ENCODE data around the gene CYP2B6.
"Not testable (repeated sequence)": the region's sequence is repeated elsewhere in the genome, so short reads cannot be mapped to it uniquely, and the experiment has no call there.

The CYP2B6 gene

DNA sequence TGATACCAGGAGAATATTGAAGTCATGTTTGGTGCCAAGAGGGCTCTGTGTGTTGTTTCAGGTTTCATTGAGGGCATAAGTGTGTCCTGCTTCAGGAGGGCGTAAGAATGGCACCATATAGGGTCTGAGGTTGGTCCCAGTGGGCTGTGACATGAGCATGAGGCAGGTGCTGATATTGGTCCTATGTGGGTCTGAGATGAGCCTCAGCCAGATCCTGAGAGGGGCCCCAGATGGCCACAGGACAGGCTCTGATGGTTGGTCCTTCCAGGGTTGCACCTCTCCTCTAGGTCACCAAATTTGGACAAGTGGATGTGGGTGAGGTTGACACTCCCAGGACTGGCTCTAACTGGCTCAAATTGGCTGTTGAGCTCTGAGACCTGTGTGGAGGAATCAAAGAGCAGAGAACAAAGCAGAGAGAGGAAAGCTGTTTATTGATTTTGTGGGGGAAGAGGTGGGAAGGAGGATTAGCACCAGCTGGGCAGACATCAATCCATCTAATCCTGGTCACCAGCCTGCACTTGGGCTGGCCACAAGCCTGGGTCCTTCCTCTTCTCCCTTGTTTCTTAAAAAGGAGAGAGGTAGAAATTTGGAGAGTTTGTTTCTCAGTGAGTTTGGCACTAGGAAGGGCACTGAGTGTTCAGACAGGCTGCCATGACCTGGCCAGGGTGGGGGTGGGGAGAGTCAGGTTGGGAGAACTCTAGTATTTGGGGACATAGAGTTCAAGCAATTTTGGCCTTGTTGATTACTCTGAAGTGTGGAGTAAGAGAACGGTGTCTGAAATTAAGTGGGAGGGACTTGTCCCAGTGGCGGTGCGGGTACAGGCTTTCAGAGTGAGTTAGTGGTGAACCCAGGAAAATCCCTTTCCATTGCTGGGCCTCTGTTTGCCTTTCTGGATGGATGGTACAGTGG, 38.7 kb downstream of the CYP2B6 start:
- Histone ChIP-seq H3K27me3 (ENCODE audit: low read depth) (no peaks in the 10 kb centered on the region), H3K4me1 (no peaks in the 10 kb centered on the region), H3K9me3 (no peaks in the 10 kb centered on the region), H3K4me3 (no peak overlapping the region), H3K36me3 (replicated peaks) (no peaks in the 10 kb centered on the region)
- in situ Hi-C loops (cut with MboI; ENCODE audit: low sequenced_read_pairs): no loop called here
- no peak for DNase-seq (ENCODE audit: low spot score in 2 of 2)

DNA sequence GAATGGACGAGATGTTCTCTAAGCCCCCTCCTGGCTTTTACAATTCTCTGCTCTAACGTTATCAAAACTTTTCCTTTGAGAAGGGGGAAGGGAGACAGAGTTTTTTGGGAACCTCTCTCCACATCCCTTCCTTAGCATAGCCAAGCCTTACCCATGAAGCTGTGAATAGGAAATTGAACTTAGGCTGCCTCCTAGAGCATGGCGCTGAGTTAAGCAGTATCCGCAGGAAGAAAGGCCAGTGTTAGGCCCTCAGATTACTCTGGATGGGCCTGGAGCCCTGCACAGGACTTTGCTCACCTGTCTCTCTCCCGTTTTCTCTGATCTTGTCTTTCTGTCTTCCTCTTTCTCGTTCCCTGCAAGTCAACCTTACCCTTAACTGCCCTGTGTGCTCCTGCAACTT, 39.6 kb downstream of the CYP2B6 start:
- no peaks in the 10 kb centered on the region for H3K27me3 ChIP-seq (ENCODE audit: low read depth)
- no peaks in the 10 kb centered on the region for H3K36me3 ChIP-seq (replicated peaks)
- in situ Hi-C loops (cut with MboI; ENCODE audit: low sequenced_read_pairs): no loop called here
- H3K4me3 ChIP-seq: no peak overlapping the region
- DNase-seq (ENCODE audit: low spot score in 2 of 2): no peak
- H3K4me1 ChIP-seq: no peaks in the 10 kb centered on the region
- no peaks in the 10 kb centered on the region for H3K9me3 ChIP-seq

DNA sequence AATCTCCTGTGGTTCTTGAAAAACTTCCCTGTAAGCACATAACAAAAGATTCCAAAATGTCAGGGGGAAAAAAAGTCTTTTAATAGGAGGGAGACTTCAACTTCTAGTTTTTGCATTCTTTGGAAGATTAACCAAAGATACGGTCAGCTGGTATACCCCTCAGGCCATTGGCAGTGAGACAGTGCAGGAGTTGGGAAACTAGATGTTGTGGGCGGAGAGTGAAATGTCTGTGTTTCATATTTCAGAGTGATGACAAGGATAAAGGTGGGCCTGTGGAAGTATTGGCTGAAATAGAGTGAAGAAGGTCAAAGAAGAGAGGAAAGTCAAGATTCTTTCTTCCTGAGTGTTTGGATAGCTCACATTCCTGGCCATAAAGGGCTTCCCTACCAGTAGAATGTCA, 40.8 kb downstream of the CYP2B6 start:
- in situ Hi-C loops (cut with MboI; ENCODE audit: low sequenced_read_pairs): no loop called here
- Histone ChIP-seq H3K36me3 (replicated peaks) (no peaks in the 10 kb centered on the region), H3K27me3 (ENCODE audit: low read depth) (no peaks in the 10 kb centered on the region), H3K4me1 (no peaks in the 10 kb centered on the region), H3K4me3 (no peak overlapping the region), H3K9me3 (no peaks in the 10 kb centered on the region)
- peak; percentile 46 to 68 for DNase-seq (ENCODE audit: low spot score in 2 of 2)

DNA sequence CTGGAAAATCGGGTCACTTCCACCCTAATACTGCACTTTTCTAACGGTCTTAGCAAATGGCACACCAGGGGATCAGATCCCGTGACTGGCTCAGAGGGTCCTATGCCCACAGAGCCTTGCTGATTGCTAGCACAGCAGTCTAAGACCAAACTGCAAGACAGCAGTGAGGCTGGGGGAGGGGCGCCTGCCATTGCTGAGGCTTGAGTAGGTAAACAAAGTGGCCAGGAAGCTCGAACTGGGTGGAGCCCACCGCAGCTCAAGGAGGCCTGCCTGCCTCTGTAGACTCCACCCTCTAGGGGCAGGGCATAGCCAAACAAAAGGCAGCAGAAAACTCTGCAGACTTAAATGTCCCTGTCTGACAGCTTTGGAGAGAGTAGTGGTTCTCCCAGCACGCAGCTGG, 42.2 kb downstream of the CYP2B6 start:
- H3K4me1 ChIP-seq; H3K4me3 ChIP-seq; H3K36me3 ChIP-seq (replicated peaks); in situ Hi-C loops (cut with MboI; ENCODE audit: low sequenced_read_pairs); H3K27me3 ChIP-seq (ENCODE audit: low read depth); H3K9me3 ChIP-seq: not testable (repeated sequence)
- peak in 1 of 2 experiments; percentile 10 for DNase-seq (ENCODE audit: low spot score in 2 of 2)

DNA sequence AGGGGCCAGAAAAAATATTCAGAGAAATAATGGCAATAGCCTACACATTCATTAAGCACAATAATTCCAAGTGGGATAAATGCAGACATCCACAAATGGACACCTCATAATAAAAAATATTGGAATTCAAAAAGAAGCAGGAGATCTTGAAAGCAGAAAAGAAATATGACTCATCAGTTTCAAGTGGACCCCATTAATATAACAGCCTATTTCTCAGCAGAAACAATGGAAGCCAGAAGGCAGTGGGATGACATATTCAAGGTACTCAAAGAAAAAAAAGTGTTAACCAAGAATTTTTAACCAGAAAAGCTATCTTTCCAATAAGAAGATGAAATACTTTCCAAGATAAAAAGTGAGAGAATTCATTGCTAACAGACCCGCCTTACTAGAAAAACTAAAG, 48.7 kb downstream of the CYP2B6 start:
- H3K9me3 ChIP-seq: no peaks in the 10 kb centered on the region
- no peaks in the 10 kb centered on the region for H3K36me3 ChIP-seq (replicated peaks)
- H3K4me3 ChIP-seq: no peak overlapping the region
- H3K27me3 ChIP-seq (ENCODE audit: low read depth): 0 out of 2 replicates have a peak, but pooled peaks cover 3% of the 10 kb centered on the region
- in situ Hi-C loops (cut with MboI; ENCODE audit: low sequenced_read_pairs): no loop called here
- no peaks in the 10 kb centered on the region for H3K4me1 ChIP-seq
- DNase-seq (ENCODE audit: low spot score in 2 of 2): no peak

DNA sequence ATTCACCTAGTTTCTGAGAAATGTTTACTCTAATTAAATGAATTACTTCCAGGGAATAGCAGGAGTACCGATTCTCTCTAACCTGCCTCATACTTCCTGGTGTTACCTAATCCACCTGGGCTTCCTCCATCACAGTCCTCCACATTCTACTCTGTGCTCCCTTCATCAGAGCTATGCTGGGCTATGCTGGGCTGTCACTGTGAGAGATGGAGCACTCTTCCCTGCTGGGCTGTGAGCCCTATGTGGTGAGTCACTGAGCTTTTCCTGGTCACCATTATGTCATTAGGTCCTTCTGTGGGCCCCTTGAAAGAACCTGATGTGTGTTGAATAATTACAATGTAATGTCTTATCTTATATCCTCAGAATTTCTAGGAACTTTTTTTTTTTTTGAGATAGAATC, 54.0 kb downstream of the CYP2B6 start:
- H3K9me3 ChIP-seq; H3K4me1 ChIP-seq; in situ Hi-C loops (cut with MboI; ENCODE audit: low sequenced_read_pairs); H3K36me3 ChIP-seq (replicated peaks); DNase-seq (ENCODE audit: low spot score in 2 of 2); H3K4me3 ChIP-seq; H3K27me3 ChIP-seq (ENCODE audit: low read depth): not testable (repeated sequence)

DNA sequence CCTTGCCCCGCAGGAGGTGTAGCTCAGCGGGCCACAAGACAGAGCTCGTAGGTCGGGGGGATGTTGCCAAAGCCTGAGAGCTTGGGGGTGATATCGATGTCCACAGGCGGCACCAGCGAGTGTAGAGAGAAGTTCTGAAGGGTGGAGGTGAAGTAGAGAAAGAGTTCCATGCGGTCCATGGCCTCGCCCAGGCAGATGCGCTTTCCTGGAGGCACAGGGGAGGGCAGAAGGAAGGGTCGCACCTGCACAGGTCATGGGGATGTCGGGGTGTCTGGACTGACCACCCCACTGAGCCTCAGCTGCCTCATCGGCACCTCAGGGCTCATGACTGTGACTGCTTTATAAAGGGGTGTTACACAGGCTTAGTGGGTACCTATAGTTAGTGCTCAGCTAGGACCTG, 59.3 kb downstream of the CYP2B6 start:
- H3K9me3 ChIP-seq: no peaks in the 10 kb centered on the region
- no peak for DNase-seq (ENCODE audit: low spot score in 2 of 2)
- H3K4me1 ChIP-seq: no peaks in the 10 kb centered on the region
- H3K27me3 ChIP-seq (ENCODE audit: low read depth): 0 out of 2 replicates have a peak, but pooled peaks cover 3% of the 10 kb centered on the region
- in situ Hi-C loops (cut with MboI; ENCODE audit: low sequenced_read_pairs): no loop called here
- no peaks in the 10 kb centered on the region for H3K36me3 ChIP-seq (replicated peaks)
- H3K4me3 ChIP-seq: no peak overlapping the region

DNA sequence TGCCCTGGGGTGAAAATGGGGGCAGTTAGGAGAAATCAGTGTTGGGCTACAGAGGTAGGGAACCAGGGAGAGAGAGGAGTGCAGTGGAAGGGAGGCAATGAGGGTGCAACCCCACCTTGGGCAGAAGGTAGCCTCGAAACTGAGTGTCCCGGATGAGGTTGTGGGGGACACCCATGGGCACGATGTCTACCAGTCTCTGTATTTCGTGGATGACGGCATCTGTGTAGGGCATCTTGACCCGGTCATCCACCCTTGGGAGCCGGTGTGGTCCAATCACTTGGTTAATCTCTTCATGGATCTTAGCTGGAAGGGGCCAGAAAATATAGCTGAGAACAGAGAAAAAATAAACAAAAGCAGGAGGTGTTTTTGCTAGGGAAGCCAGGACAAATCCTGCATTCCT, 61.1 kb downstream of the CYP2B6 start:
- in situ Hi-C loops (cut with MboI; ENCODE audit: low sequenced_read_pairs); H3K27me3 ChIP-seq (ENCODE audit: low read depth); H3K36me3 ChIP-seq (replicated peaks); H3K4me1 ChIP-seq; DNase-seq (ENCODE audit: low spot score in 2 of 2); H3K9me3 ChIP-seq; H3K4me3 ChIP-seq: not testable (repeated sequence)

DNA sequence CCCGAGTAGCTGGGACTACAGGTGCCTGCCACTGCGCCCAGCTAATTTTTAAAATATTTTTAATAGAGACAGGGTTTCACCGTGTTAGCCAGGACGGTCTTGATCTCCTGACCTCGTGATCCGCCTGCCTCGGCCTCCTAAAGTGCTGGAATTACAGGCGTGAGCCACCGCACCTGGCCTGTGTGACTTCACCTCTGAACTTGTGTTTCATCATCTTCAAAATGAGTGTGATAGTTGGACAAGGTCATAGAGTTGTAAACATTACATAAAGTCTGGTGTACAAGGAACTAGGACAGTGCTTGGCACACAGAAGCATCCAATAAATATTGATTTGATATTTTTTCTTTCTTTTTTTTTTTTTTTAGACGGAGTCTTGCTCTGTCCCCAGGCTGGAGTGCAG, 62.2 kb downstream of the CYP2B6 start:
- H3K9me3 ChIP-seq; H3K27me3 ChIP-seq (ENCODE audit: low read depth); DNase-seq (ENCODE audit: low spot score in 2 of 2); H3K4me3 ChIP-seq; H3K4me1 ChIP-seq; in situ Hi-C loops (cut with MboI; ENCODE audit: low sequenced_read_pairs); H3K36me3 ChIP-seq (replicated peaks): not testable (repeated sequence)

DNA sequence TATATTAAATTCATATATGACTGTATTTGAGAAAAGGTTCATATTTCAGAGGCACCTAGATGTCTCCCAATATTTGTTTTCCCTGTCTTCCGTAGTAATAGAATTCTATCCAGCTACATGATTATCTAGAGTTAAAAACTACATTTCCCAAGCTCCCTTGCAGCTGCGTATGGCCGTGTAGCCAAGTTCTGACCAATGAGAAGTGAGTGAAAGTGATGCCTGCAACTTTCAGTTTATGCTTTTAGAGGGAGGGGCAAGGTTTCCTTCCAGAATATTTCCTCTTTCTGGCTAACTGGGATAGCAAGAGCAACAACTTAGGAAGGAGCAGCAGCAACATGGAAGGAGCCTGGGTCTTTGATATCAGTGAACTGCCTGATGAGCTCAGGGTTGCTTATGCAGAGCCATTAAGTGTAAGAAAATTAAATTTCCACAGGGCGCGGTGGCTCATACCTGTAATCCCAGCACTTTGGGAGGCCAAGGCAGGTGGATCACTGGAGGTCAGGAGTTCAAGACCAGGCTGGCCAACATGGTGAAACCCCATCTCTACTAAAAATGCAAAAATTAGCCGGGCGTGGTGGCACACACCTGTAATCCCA, 74.0 kb downstream of the CYP2B6 start:
- DNase-seq (ENCODE audit: low spot score in 2 of 2): peak in 1 of 2 experiments; percentile 14
- Histone ChIP-seq H3K36me3 (replicated peaks) (no peaks in the 10 kb centered on the region), H3K4me3 (no peak overlapping the region), H3K9me3 (no peaks in the 10 kb centered on the region), H3K4me1 (no peaks in the 10 kb centered on the region), H3K27me3 (ENCODE audit: low read depth) (no peaks in the 10 kb centered on the region; the same call in 1 of the 2 replicates)
- in situ Hi-C loops (cut with MboI; ENCODE audit: low sequenced_read_pairs): no loop called here
